Panc1 (cell line): ENCODE results near the gene ST3GAL5.

ENCODE experiments used
- CTCF ChIP-seq: fragments of 450-650 bp; IDR thresholded peaks from 2 replicates; pipeline ENCODE4 v1.5.1; 2017; ENCODE audit warnings: mild to moderate bottlenecking
- POLR2AphosphoS5 ChIP-seq: IDR thresholded peaks from 2 replicates; pipeline ENCODE4 v1.6.1; 2012; ENCODE audit warnings: mild to moderate bottlenecking, low read depth, low read length, moderate library complexity
- REST ChIP-seq, 2 experiments: IDR thresholded peaks; 2 replicates each; pipeline ENCODE4 v1.6.1; 2011 to 2012; ENCODE audit warnings: low read depth in 2 of 2, control low read depth in 1 of 2, low read length in 1 of 2, mild to moderate bottlenecking in 1 of 2, moderate library complexity in 1 of 2; ENCODE audit not compliant: insufficient read depth in 1 of 2
- SIN3A ChIP-seq: IDR thresholded peaks from 2 replicates; pipeline ENCODE4 v1.6.1; 2012; ENCODE audit warnings: low read depth, mild to moderate bottlenecking, low read length, moderate library complexity, borderline replicate concordance; ENCODE audit not compliant: insufficient read depth
- TCF7L2 ChIP-seq: IDR thresholded peaks from 2 replicates; pipeline ENCODE4 v1.6.1; 2011; ENCODE audit warnings: mild to moderate bottlenecking, low read depth, low read length, inconsistent platforms

- TF ChIP-seq CTCF = no peak
- TF ChIP-seq POLR2AphosphoS5 = no peak
- no peak for TF ChIP-seq REST (IDR thresholded peaks at IDR 0.05; ENCODE audit: insufficient read depth in 1 of 2, low read depth in 2 of 2, low read length in 1 of 2)
- no peak for TF ChIP-seq TCF7L2
- TF ChIP-seq SIN3A = no peak
Observed at GRCh38 chr2:85844486-85844885, 44.3 kb downstream of the ST3GAL5 start.
